Stimulated activated CD8-positive, alpha-beta memory T cell treated with anti-CD3 and anti-CD28 coated beads, Interleukin-4, amount 100 ng/mL, for 1 hour (primary cell): ENCODE measurements around the gene FAM193B.

Experiments
- DNase-seq, 2 donors: peaks; one replicate each; pipeline ENCODE4 v3.0.0-alpha.2; 2020; ENCODE audit warnings: low read depth in 2 of 2, low spot score in 1 of 2

FAM193B gene

DNA sequence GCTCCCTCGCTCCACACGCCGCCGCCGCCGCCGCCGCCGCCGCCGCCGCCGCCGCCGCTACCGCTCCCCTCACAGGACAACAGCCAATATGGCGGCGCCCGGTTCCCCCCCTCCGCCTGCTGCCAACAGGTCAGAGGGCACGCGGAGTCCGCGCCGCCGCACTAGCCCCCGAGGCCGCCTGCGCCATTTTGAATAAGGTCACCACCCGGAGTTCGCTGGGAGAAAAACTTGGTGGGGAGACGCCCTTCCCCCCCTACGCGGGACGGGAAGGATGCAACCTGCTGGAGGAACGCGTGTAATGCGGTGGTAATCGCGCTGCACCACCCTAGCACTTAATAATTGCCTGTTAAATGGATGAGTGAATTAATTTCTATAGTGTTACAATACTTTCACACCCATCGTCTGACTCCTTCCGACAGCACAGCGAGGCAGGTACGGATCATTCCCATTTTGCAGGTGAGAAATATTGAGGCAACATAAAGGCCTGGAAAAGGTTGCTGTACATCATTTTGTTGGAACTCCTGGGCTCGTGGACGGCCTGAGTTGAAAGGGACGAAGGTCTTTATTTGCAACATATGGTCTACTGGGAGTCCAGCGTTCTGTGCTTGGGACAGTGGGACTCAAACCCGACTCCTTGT, at the start of gene FAM193B:
Gene FAM193B, minus strand, starts transcription at position 90 of the 638 bp plus-strand sequence. CDS start 105 bp downstream, outside the sequence.
- peak; percentile 89 for DNase-seq

DNA sequence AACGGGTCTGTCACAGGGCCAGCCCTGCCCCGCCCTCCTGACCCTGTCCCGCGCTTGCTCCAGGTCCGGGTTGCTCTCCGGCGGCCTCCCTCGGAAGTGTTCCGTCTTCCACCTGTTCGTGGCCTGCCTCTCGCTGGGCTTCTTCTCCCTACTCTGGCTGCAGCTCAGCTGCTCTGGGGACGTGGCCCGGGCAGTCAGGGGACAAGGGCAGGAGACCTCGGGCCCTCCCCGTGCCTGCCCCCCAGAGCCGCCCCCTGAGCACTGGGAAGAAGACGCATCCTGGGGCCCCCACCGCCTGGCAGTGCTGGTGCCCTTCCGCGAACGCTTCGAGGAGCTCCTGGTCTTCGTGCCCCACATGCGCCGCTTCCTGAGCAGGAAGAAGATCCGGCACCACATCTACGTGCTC, 49.8 kb upstream of the FAM193B start:
- no peak for DNase-seq

DNA sequence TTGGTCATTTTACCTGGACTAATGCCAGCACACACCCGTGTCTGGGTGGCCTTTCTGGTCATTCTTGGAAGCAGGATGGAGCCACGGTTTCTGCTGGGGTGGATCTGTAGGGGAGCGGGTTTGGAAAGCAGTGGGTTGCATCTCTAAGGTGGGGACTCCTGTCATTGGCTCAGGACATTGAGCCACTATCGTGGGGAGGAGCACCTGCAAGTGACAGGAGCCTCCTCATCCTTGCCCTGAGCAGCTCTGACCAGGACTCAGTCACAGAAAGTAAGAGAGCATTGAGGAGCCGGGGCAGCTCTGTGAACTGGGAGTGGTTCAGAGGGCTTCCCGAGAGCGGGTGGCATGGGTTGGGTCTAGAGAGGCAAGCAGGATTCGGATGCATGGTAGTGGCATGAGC, 49.3 kb upstream of the FAM193B start:
- no peak for DNase-seq

DNA sequence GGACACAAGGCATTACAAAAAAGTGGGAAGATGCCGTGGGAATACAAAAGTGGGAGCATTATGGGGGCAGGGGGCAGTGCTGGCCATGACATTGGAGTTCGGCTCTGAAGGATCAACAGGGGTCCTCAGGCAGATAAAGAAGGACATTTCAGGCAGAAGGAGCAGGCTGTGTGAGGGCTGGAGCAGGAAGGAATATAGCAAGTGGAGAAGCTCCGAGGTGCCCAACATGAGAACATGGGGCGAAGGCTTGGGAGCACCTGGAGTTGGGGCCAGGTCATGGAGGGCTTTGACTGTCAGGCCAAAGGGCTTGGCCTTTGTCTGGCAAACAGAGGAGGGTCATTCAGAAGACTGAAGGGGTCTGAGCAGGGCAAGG, 48.1 kb upstream of the FAM193B start:
- DNase-seq, result no peak

DNA sequence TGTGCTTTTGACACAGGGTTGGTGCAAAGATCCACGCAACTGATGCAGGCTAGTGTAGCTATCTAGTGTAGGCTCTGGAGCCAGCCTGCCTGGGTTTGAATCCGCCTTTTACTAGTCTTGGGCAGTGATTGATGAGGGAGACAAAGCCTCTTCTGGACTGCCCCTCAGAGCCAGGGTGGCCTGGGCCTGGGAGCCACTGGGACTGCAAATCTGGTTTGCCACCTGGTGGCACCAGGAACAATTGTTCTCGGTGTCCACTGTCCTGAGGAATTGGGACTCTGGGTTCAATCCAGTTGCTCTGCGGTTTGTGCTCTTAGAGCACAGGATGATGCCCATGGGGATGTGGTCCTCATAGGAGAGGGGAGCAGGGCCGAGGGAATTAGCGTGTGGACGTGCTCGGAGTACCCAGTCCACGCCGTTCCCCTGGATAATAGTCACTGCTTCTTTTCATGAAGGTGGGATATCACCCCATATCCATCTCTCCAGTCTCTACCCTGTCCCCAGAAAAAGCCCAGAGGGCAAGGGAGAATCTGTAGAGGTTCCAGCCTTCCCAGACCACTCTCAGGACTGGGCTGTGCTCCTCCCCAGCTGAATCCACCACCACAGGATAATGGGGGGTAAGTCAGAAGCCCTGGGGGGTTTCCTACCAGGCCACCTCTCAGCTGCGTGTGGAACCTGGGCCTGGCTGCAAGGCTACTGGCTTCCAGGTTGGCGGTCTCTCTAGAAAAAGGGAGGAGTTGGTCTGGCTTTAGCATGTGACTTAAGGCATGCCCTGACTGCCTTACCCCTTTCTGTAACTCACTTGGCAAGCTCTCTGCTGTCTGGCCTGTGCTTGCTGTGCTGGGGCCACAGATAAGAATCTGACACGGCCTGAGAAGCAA, 47.5 kb upstream of the FAM193B start:
- no peak for DNase-seq

DNA sequence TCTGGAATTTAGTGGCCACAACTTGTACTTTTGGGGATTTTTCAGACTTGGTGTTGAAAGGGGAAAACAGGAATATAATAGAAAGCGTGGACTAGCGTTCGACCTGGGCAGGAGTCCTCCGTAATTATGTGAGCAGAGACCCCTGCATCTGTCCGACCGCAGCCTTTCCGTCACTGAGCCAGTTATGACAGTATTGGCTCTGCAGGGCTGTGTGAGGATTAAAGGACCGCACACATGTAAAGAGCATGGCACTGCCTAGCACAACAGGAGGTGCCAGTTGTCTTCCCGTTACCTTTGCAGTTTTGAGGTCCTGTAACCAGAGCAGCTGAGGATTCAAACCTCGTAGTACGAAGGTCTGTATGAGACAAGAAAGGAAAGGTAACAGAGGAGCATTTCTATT, 46.8 kb upstream of the FAM193B start:
- DNase-seq, result no peak

DNA sequence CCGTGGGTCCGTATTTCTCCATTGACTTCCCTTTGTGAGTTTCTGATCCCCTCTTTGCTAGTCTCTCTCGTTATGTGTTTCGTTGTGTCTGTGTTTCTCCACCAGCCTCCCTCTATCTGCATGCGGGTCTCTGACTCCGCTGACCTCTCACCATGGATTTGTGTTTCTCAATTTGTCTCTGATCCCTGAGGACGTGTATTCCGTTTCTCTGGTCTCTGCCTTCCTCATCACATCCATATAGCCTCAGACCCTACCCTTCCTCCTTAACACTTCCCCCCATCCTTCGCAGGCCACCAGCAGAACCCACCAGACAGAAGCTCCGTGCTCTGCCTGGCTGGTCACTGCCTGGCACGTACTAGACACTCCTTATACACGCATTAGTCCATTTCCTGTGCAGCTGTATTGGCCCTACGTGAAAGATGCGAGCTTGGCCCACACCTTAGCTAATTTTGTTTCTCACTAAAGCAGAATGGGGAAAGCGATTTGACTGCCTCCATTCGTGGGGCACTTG, 46.2 kb upstream of the FAM193B start:
- no peak for DNase-seq

DNA sequence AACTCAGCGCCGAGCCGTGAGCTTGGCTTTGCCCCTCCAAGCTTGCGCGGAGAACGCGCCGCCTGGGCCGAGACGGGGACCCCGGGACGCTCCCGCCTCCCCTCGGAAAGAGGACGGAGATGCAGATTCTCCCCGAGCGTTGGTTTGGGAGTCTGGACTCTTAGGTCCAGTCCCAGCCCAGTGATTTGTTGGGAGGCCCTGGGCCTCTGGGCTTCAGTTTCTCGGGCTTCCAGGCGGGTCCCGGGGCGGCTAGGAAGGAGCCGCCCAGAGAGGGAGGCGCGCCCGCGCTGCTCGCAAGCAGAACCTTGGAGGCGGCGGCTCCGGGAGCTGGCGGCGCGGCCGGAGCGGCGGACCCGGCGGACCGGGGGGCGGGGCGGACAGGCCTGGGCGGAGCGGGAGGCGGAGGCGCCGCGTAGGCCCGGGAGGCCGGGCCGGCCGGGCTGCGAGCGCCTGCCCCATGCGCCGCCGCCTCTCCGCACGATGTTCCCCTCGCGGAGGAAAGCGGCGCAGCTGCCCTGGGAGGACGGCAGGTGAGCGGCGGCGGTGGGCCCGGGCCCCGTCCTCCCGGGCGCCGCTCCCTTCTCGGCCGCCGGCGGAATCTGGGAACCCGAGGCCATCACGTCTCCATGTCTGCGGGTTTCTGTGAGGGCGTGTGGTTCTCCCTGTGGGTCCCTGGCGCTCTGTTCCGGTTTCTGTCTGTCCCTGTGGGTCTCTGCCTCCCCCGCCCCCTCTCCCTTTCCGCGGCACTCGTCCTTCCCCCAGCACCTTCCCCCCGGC, 45.6 kb upstream of the FAM193B start, which contains the start of gene B4GALT7:
Gene B4GALT7, plus strand, starts transcription at position 402 of the 777 bp plus-strand sequence. Its CDS starts 79 bp downstream, at position 481.
- DNase-seq, result peak; percentile 61 to 68

DNA sequence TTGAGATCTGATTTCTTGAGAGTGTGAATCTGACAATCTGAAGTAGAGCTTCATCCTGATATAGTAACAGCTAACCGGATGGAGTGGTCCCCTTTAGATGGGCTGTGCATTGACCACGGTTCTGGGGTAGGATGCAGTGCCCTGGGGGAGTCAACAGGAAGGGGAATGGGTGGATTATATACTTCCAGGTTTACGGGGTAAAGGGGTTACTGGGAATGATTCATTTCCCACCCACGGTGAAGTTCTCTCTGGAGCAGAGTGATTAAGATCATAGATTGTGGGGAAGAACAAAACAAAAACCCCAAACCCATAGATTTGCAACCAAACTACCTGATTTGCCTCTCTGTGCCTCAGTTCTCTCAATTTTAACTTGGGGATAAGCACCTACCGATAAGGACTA, 44.1 kb upstream of the FAM193B start:
- no peak for DNase-seq

DNA sequence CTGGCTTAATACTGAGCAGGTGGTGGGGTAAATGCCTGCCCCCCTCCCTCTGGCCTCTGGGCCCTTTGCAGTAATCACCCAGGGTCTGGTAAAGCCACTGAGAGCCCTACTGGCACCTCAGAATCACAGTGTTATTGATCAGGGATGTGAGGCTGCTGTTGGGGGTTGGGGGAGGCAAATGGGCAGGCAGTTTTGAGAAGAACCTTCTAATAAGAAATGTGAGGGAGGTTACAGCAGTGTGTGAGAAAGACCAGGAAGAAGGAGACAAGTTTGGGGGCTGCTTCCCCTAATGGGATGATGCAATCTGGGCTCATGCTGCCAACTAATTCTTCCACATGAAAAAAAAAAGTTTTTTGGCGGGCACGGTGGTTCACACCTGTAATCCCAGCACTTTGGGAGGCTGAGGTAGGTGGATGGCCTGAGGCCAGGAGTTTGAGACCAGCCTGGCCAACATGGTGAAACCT, 42.4 kb upstream of the FAM193B start:
- DNase-seq, result no peak

DNA sequence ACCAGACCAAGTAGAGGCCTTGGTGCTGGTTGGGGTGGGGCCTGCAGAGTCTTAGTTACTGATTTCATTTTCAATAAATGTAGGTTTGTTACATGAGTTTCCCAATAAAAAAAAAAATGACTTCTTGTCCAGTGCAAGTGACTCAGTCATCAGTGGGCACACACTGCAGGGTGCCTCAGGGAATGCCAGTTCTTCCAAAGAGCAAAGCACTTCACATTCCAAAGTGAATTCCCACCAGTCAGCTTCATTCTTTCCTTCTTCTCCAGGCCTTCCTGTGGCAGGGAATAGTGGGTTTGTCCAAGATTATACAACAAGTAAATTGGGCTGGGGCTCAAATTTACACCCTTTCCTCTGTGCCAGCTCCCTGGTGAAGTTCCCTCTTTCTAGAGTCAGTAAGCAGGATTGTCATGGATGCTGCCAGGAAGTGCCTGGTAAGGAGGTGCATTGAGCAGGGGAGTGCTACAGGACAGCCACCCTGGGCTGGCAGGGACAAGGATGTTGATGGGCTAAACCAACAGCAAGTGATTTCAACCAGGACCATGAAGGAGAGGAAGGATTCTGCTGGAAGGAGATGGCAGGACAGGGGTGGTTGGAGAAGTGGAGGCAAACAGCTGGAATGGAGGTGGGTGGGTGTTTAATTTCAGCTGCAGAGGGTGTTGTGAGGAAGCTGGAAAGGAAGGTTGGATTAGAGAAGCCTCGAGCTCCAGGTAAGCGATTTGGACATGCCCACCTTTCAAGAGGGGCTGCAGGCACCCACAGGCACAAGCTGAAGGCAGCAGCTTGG, 41.8 kb upstream of the FAM193B start:
- no peak for DNase-seq

DNA sequence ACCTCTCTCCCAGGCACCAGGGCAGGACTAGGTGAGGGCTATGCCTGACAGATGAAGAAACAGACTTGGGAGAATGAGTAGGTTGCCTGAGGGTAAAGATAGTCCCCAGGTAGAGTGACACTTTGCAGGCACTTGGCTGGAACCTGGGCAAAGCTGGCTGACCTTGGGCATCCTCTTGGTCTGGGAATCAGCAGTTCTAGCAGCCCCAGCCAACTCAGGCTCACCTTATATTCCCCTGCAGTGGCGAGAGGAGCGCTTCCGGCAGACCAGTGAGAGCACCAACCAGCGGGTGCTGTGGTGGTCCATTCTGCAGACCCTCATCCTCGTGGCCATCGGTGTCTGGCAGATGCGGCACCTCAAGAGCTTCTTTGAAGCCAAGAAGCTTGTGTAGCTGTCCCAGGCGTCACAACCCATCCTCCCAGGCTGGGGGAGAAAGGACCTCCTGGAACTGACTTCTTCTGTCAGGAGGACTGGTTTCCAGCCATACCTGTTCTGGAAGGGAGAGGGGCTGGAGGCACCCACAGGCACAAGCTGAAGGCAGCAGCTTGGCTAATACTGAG, 40.7 kb upstream of the FAM193B start:
- DNase-seq, result no peak

DNA sequence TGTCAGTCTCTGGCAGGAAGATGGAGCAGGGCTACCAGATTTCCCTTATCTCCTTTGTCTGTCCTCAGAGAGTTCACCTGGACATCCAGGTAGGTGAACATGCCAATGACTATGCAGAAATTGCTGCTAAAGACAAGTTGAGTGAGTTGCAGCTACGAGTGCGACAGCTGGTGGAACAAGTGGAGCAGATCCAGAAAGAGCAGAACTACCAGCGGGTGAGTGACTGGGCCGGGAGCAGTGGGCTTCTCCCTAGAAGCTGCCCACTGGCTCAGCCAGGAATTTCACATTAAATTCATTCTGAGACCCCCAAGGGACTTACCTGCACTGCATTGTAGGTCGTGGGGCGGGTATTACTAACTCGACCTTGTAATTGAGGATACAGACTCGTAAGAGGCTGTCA, 39.7 kb upstream of the FAM193B start:
- DNase-seq, result no peak

DNA sequence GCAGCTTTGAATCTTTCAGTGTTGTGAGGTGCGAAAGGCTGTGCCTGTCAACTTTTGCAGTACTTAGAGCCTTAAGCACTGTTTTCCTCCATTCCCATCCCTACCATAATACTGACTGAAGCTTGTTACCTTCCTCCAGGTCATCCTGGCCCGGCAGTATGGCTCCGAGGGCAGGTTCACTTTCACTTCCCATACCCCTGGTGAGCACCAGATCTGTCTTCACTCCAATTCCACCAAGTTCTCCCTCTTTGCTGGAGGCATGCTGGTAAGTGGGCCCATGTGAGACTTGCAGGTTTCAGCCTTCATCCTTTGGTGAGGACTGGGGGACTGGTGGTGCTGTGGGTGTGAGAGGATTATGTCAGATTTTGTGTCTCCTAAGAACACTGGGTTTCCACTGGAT, 39.1 kb upstream of the FAM193B start:
- no peak for DNase-seq

DNA sequence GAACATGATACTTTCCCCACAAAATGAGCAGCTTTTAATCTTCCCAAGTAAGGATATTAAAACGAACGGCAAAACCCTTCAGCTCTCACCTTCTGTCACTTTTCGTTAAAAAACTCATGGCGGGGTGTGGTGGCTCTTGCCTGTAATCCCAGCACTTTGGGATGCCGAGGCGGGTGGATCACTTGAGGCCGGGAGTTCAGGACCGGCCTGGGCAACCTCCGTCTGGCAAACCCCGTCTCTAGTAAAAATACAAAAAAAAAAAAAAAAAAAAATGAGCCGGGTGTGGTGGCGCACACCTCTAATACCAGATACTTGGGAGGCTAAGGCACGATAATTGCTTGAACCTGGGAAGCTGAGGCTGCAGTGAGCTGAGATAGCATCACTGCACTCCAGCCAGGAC, 38.5 kb upstream of the FAM193B start:
- no peak for DNase-seq

DNA sequence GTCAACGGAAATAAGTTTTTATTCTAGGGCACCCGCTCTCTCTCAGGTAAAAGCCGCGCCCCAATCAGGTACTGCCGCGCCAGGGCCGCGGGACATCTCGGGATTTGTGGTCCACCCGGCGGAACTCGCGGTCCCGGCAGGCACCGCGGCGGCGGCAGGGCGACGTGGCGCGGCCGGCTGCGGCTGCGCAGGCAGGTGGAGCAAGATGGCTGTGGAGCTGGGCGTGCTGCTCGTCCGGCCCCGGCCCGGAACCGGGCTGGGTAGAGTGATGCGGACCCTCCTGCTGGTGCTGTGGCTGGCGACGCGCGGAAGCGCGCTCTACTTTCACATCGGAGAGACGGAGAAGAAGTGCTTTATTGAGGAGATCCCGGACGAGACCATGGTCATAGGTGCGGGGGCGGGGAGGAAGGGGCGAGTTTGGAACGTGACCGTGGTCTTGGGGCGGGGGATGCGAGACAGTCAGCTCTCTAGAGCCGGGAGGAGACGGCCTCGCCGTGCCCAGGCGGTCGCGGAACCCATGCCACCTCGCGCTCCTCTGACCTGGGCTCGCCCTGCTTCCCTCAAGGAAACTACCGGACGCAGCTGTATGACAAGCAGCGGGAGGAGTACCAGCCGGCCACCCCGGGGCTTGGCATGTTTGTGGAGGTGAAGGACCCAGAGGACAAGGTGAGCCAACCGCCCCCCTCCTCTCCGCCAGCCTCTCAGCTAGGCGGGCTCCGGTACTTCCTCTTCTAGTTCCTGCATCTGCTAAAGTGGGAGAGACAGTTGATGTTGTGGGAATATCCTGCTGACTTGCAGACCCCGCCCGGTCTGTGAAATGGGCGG, 37.9 kb upstream of the FAM193B start, which contains the start of gene TMED9:
Gene TMED9, plus strand, starts transcription at position 194 of the 825 bp plus-strand sequence. Its CDS starts 12 bp downstream, at position 206.
- DNase-seq, result peak; percentile 53 to 74

DNA sequence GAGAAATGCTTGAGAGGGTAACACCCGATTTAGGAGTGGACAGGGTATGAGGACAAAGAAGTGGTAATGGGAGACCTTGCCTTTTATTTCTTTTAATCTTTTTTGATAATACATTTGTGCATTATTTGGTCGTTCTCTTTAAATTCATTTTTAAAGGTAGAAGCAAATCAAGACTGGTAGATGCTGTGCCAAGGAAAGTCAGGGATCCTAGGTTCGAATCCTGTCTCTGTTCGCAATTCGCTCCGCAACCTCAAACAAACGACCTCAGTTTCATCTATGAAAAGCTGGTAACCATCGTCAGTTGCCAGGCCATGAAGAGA, 37.3 kb upstream of the FAM193B start:
- DNase-seq, result no peak

DNA sequence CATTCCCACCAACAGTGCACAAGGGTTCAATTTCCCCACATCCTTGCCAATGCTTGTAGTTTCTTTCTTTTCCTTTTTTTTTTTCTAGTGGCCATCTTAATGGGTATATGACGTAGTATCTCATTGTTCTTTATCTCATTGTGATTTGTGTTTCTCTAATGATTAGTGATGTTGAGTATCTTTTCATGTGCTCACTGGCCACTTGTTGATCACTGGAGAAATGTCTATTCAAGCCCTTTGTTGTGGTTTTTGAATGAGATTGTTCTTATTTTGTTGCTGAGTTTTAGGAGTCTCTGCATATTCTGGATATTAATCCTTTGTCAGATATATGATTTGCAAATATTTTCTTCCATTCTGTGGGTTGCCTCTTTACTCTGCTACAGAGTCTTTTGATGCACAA, 36.0 kb upstream of the FAM193B start:
- no peak for DNase-seq

DNA sequence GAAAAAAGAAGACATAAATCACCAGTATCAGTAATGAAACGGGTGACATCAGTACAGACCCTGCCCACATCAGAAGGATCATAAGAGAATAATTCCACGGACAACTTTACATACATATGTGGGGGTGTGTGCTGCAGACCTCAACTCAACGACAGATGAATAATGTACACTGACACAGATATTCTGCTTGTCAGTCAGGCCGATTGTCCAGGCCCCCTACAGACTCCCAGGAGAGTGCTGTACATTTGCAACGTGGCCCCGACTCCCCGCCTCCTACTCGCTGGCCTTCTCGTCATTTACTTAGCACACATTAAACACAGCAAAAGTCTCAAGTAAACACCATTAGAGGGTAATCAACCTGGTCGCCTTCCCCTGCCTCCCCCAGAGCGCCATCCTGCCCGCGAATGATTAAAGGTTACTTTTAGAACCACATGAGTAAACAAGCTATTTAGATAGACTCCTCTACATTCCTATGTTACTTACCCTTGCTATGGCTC, 34.1 kb upstream of the FAM193B start:
- DNase-seq, result no peak
